Transverse colon (tissue), 4 donors: ENCODE results near the gene CHSY1. TPM values are rescaled to one million over a fixed set of nuclear protein-coding genes. Genes with fewer than 3 reads are reported as not detected.

Source experiments
- DNase-seq: peaks from one replicate; pipeline ENCODE4 v3.0.0-alpha.2; 2019
- H3K27ac ChIP-seq, 4 donors: fragments of 200-600 bp; sonication (generic); 2 replicates each; pipeline ENCODE4 v1.5.1; 2016 to 2018; ENCODE audit warnings: inconsistent platforms in 4 of 4
- H3K27me3 ChIP-seq: fragments of 200-600 bp; sonication (generic); 2 replicates; pipeline ENCODE4 v1.5.1; 2017; ENCODE audit warnings: inconsistent platforms
- H3K36me3 ChIP-seq, 4 donors: fragments of 200-600 bp; sonication (generic); 2 replicates each; pipeline ENCODE4 v1.5.1; 2017 to 2019; ENCODE audit warnings: inconsistent platforms in 4 of 4
- H3K4me1 ChIP-seq, 4 donors: fragments of 200-600 bp; sonication (generic); 2 replicates each; pipeline ENCODE4 v1.5.1; 2017 to 2020; ENCODE audit warnings: inconsistent platforms in 4 of 4
- H3K4me3 ChIP-seq, 4 donors: fragments of 200-600 bp; sonication (generic); 1 replicate in 1 of 4; 2 replicates in 3 of 4; pipeline versions ENCODE4 v1.5.1 to v1.6.1; 2017 to 2019; ENCODE audit warnings: inconsistent platforms in 4 of 4
- H3K9me3 ChIP-seq, 2 donors: fragments of 200-600 bp; sonication (generic); 2 replicates each; pipeline ENCODE4 v1.5.1; 2017 to 2019; ENCODE audit warnings: inconsistent platforms in 2 of 2
- CTCF ChIP-seq, 5 experiments: fragments of 200-600 bp in 3 of 5; fragments of 450-650 bp in 2 of 5; sonication (generic) in 3 of 5; IDR thresholded peaks; 1 replicate in 2 of 5; 2 replicates in 3 of 5; pipeline ENCODE4 v1.5.1; 2016 to 2017; ENCODE audit warnings: antibody characterized with exemption in 5 of 5, inconsistent platforms in 3 of 5, mild to moderate bottlenecking in 2 of 5, moderate library complexity in 1 of 5
- EP300 ChIP-seq: sonication (generic); formaldehyde crosslinking; IDR thresholded peaks from one replicate; pipeline ENCODE4 v1.6.1; 2017; ENCODE audit warnings: antibody characterized with exemption, low read depth
- POLR2A ChIP-seq: fragments of 450-650 bp; IDR thresholded peaks from one replicate; pipeline ENCODE4 v1.6.1; 2016; ENCODE audit warnings: antibody characterized with exemption, mild to moderate bottlenecking, moderate library complexity
- POLR2AphosphoS5 ChIP-seq, 3 donors: sonication (generic); formaldehyde crosslinking; IDR thresholded peaks; one replicate each; pipeline ENCODE4 v1.6.1; 2016; ENCODE audit warnings: antibody characterized with exemption in 3 of 3
- WGBS, 2 donors: methylation state at CpG; one replicate each; pipeline ENCODE4 v1.1.5; 2018; ENCODE audit warnings: low coverage in 1 of 2; 5-methylcytosine and 5-hydroxymethylcytosine counted together
- in situ Hi-C, 4 donors: fragments of 200-750 bp; cut with MboI; loops; one replicate each; pipeline versions ENCODE4 v1.15.0 to v1.15.1; 2017; ENCODE audit warnings: low sequenced_read_pairs in 3 of 4, low pct_ligation_motif_present in 1 of 4, low pct_unique_long_range_greater_than_20kb in 1 of 4
- intact Hi-C: fragments of 100-400 bp; cut with DNase I; formaldehyde crosslinking; loops from one replicate; pipeline ENCODE4 v1.15.1; 2023; ENCODE audit warnings: low total_unique reads
- total RNA-seq, 4 donors: library from RNA; depleted of rRNA; stranded (reverse); fragments of >200 nt; gene quantifications; one replicate each; pipeline ENCODE4 v1.1.0, GENCODE V29; 2016

Gene CHSY1
- total RNA-seq, 4 donors from 2014 or later, result 4.0 to 33.7 (median 11.8) TPM

- TF ChIP-seq EP300 (no peak), CTCF (IDR thresholded peaks at IDR 0.05) (no peak), POLR2AphosphoS5 (IDR thresholded peaks at IDR 0.05) (no peak), POLR2A (no peak)
- no peak for DNase-seq
- WGBS, 2 donors, result 74 to 81% methylated on average over 4 of the region's 4 CpGs
- H3K27ac ChIP-seq, result no peak overlapping the region
- in situ Hi-C loops (no loop called here), intact Hi-C loops (loop anchor here (10.0 kb wide), 1 partner anchor 115 kb away; no protein-coding TSS in a partner anchor)
- H3K36me3 ChIP-seq, result no peaks in the 10 kb centered on the region
- H3K9me3 ChIP-seq, result no peaks in the 10 kb centered on the region
- H3K27me3 ChIP-seq, result no peaks in the 10 kb centered on the region
- no peak overlapping the region for H3K4me3 ChIP-seq
- H3K4me1 ChIP-seq, result peaks cover 13 to 25% (median 15%) of the 10 kb centered on the region in 4 donors
Observed at GRCh38 chr15:101129851-101130380, 121.9 kb downstream of the CHSY1 start.

GRCh38 chr15:101128221-101129015 is 123.4 kb downstream of the CHSY1 start:
- TF ChIP-seq POLR2A, result no peak
- no peak for TF ChIP-seq POLR2AphosphoS5 (IDR thresholded peaks at IDR 0.05)
- TF ChIP-seq EP300, result no peak
- TF ChIP-seq CTCF (IDR thresholded peaks at IDR 0.05), result no peak
- Histone ChIP-seq H3K4me1 (peaks cover 13 to 25% (median 15%) of the 10 kb centered on the region in 4 donors), H3K4me3 (no peak overlapping the region), H3K36me3 (no peaks in the 10 kb centered on the region), H3K27ac (peak overlapping the region; percentile 80 to 88 (median 82)), H3K9me3 (no peaks in the 10 kb centered on the region), H3K27me3 (no peaks in the 10 kb centered on the region)
- DNase-seq, result no peak
- intact Hi-C loops (loop anchor here (10.0 kb wide), 1 partner anchor 116 kb away; no protein-coding TSS in a partner anchor), in situ Hi-C loops (no loop called here)
- WGBS, 2 donors, result 76 to 86% methylated on average over 9 to 18 of the region's 18 CpGs

- Histone ChIP-seq H3K9me3 (no peaks in the 10 kb centered on the region), H3K36me3 (no peaks in the 10 kb centered on the region), H3K4me3 (no peak overlapping the region), H3K27ac (peak overlapping the region; percentile 80 to 88 (median 82)), H3K27me3 (no peaks in the 10 kb centered on the region), H3K4me1 (peaks cover 13 to 25% (median 15%) of the 10 kb centered on the region in 4 donors)
- in situ Hi-C loops (no loop called here), intact Hi-C loops (loop anchor here (10.0 kb wide), 1 partner anchor 117 kb away; no protein-coding TSS in a partner anchor)
- WGBS, 2 donors, result 31 to 37% methylated on average over 9 to 13 of the region's 13 CpGs
- peak; percentile 75 for DNase-seq
- no peak for TF ChIP-seq CTCF (IDR thresholded peaks at IDR 0.05)
- TF ChIP-seq POLR2AphosphoS5 (IDR thresholded peaks at IDR 0.05), result peak in 1 of 3 donors; percentile 26
Observed at GRCh38 chr15:101127506-101128076, 124.3 kb downstream of the CHSY1 start.
